K562 (cell line): ENCODE results near the gene HOXA10. TPM values are rescaled to one million over a fixed set of nuclear protein-coding genes. Genes with fewer than 3 reads are reported as not detected.

ENCODE experiments used
- ATAC-seq: fragments of 200-7000 bp; cut with Tn5 transposase; 3 replicates; pipeline ENCODE4 v1.9.1; 2020; ENCODE audit warnings: moderate library complexity
- BruUV-seq: library from RNA; stranded (reverse); fragments of 400-500 nt; replicated peaks from 2 replicates; lab custom pipeline; 2021; lab: Mats Ljungman, UMichigan
- CTCF ChIA-PET: fragments of 300-600 bp; formaldehyde crosslinking; extraction: SDS; loops from one replicate; lab custom pipeline; 2021; ENCODE audit warnings: low intra/inter-chr PET ratio; lab: Yijun Ruan, JAX
- POLR2A ChIA-PET: fragments of 300-600, 350-650 bp; sonication (Branson Sonifier 250); formaldehyde crosslinking; extraction: SDS; loops from one replicate; lab custom pipeline; 2021; ENCODE audit warnings: antibody characterized with exemption, inconsistent platforms; lab: Yijun Ruan, JAX
- DNase-seq, 4 experiments: peaks; one replicate each; pipeline versions ENCODE4 v3.0.0 to v3.0.0-alpha.2; 2011 to 2018; ENCODE audit warnings: low spot score in 3 of 4, mixed read lengths in 3 of 4; ENCODE audit errors: extremely low read depth in 1 of 4
- FAIRE-seq: peaks from 2 replicates; lab custom pipeline; 2011; peaks lifted over from hg19 to GRCh38; lab: Jason Lieb, UNC
- H2AFZ ChIP-seq: 2 replicates; pipeline ENCODE4 v1.6.0; 2011; ENCODE audit warnings: low read depth, low read length, control low read depth, inconsistent platforms
- H3K27ac ChIP-seq: fragments of 200-600 bp; 3 replicates; pipeline ENCODE4 v1.8.0; 2011; ENCODE audit warnings: low read depth, mild to moderate bottlenecking, control low read depth, inconsistent platforms, low read length, moderate library complexity, mixed read lengths; ENCODE audit errors: extremely low read depth
- H3K27me3 ChIP-seq, 2 experiments: fragments of 300-600 bp in 1 of 2; 2 replicates in 1 of 2; 3 replicates in 1 of 2; pipeline versions ENCODE4 v1.6.0 to v1.8.0; 2011; ENCODE audit warnings: inconsistent platforms in 2 of 2, low read length in 2 of 2, mild to moderate bottlenecking in 1 of 2, mixed read lengths in 1 of 2, moderate library complexity in 1 of 2; ENCODE audit not compliant: control insufficient read depth in 2 of 2, insufficient read depth in 2 of 2
- H3K36me3 ChIP-seq: fragments of 300-600 bp; 3 replicates; pipeline ENCODE4 v1.8.0; 2011; ENCODE audit warnings: mild to moderate bottlenecking, low read length, inconsistent platforms; ENCODE audit not compliant: control insufficient read depth, insufficient read depth
- H3K4me1 ChIP-seq, 2 experiments: fragments of 200-600 bp in 1 of 2; replicated peaks in 1 of 2; 2 replicates in 1 of 2; 3 replicates in 1 of 2; pipeline versions ENCODE4 v1.5.1 to v1.8.0; 2011; ENCODE audit warnings: inconsistent platforms in 2 of 2, low read length in 2 of 2, mild to moderate bottlenecking in 1 of 2, mixed read lengths in 1 of 2, moderate library complexity in 1 of 2; ENCODE audit not compliant: control insufficient read depth in 2 of 2, insufficient read depth in 2 of 2
- H3K4me2 ChIP-seq: 2 replicates; pipeline ENCODE4 v1.6.1; 2011; ENCODE audit warnings: low read length, control low read depth, inconsistent platforms, mixed read lengths; ENCODE audit not compliant: insufficient read depth
- H3K4me3 ChIP-seq: fragments of 200-600 bp; sonication (generic), shearing (Covaris generic); 2 replicates; pipeline ENCODE4 v1.5.1; 2016; ENCODE audit warnings: control low read depth, inconsistent platforms
- H3K79me2 ChIP-seq: fragments of 200-600 bp; 3 replicates; pipeline ENCODE4 v1.8.0; 2011; ENCODE audit warnings: low read length, inconsistent platforms; ENCODE audit not compliant: control insufficient read depth, insufficient read depth
- H3K9ac ChIP-seq, 2 experiments: 2 replicates each; pipeline versions ENCODE4 v1.6.0 to v1.6.1; 2011; ENCODE audit warnings: low read depth in 2 of 2, low read length in 2 of 2, control low read depth in 1 of 2, inconsistent platforms in 1 of 2, mild to moderate bottlenecking in 1 of 2, mixed read lengths in 1 of 2; ENCODE audit not compliant: insufficient read depth in 1 of 2
- H3K9me1 ChIP-seq: one replicate; pipeline ENCODE4 v1.6.0; 2011; ENCODE audit warnings: inconsistent platforms, mild to moderate bottlenecking, low read length, moderate library complexity; ENCODE audit not compliant: control insufficient read depth, insufficient read depth
- H3K9me3 ChIP-seq: replicated peaks from 2 replicates; pipeline ENCODE4 v1.5.1; 2011; ENCODE audit warnings: low read depth, low read length, inconsistent platforms; ENCODE audit not compliant: control insufficient read depth, insufficient read depth
- H4K20me1 ChIP-seq: replicated peaks from 2 replicates; pipeline ENCODE4 v1.6.1; 2011; ENCODE audit warnings: low read length, inconsistent platforms, mixed read lengths; ENCODE audit not compliant: control insufficient read depth, insufficient read depth
- NR2C1 ChIP-seq, 2 experiments: fragments of 450-650 bp; IDR thresholded peaks; 2 replicates each; pipeline ENCODE4 v1.6.1; 2017; ENCODE audit warnings: mild to moderate bottlenecking in 2 of 2, antibody characterized with exemption in 1 of 2, inconsistent platforms in 1 of 2, missing compliant biosample characterization in 1 of 2, missing genetic modification characterization in 1 of 2
- TFE3 ChIP-seq: fragments of 450-650 bp; formaldehyde crosslinking; IDR thresholded peaks from 2 replicates; pipeline ENCODE4 v1.4.0; 2020; ENCODE audit warnings: mild to moderate bottlenecking, mixed read lengths
- WGBS: fragments of 100-300 bp; shearing (Covaris generic); methylation state at CpG from one replicate; pipeline ENCODE4 v1.1.6; 2016; ENCODE audit warnings: low coverage, mixed read lengths; ENCODE audit not compliant: insufficient coverage; ENCODE audit errors: missing lambda C conversion rate; 5-methylcytosine and 5-hydroxymethylcytosine counted together
- in situ Hi-C: fragments of 300-500 bp; cut with MboI; formaldehyde crosslinking; loops from 4 replicates; pipeline ENCODE4 v1.15.0; 2018; ENCODE audit warnings: inconsistent platforms, mixed read lengths
- intact Hi-C: fragments of 100-400 bp; cut with micrococcal nuclease; formaldehyde crosslinking; loops from 2 replicates; pipeline ENCODE4 v1.14.2; 2022
- polyA plus RNA-seq, 8 experiments: library from polyadenylated mRNA; depleted of rRNA in 4 of 8; stranded (reverse) in 5 of 8; unstranded in 3 of 8; fragments of >200 nt; fragmentation: Nextera tagmentation in 2 of 8; fragmentation: Illumina TruSeq in 1 of 8; extraction: Ambion mirVana in 2 of 8; extraction: Trizol in 1 of 8; gene quantifications; 2 replicates each; pipeline versions ENCODE4 v1.2.1 to v1.2.3, GENCODE V29; 2011 to 2014; ENCODE audit warnings: inconsistent platforms in 1 of 8, missing spikeins in 1 of 8
- total RNA-seq, 7 experiments: library from RNA; depleted of rRNA in 6 of 7; stranded (reverse); fragments of >200 nt in 6 of 7; fragmentation: Illumina TruSeq in 2 of 7; extraction: Trizol in 2 of 7; gene quantifications; 2 replicates each; pipeline versions ENCODE4 v1.2.1 to v1.2.3, GENCODE V29; 2011 to 2021; ENCODE audit warnings: low replicate concordance in 1 of 7
- TF ChIP-seq, protein P1 (sequence below): sonication (generic); formaldehyde crosslinking; IDR thresholded peaks from 2 replicates; pipeline ENCODE4 v1.8.1; 2023; ENCODE audit warnings: mild to moderate bottlenecking, missing genetic modification reagents

HOXA10 gene
- total and polyA plus RNA-seq, 9 of the 15 experiments (the other 6 are each of a cell fraction or from before 2014, with no cell fraction given): not detected

GRCh38 chr7:27162561-27163287 is 11.4 kb downstream of the HOXA10 start (continued):
- no peak for TF ChIP-seq TFE3 (CRISPR knock-in tag)

DNA sequence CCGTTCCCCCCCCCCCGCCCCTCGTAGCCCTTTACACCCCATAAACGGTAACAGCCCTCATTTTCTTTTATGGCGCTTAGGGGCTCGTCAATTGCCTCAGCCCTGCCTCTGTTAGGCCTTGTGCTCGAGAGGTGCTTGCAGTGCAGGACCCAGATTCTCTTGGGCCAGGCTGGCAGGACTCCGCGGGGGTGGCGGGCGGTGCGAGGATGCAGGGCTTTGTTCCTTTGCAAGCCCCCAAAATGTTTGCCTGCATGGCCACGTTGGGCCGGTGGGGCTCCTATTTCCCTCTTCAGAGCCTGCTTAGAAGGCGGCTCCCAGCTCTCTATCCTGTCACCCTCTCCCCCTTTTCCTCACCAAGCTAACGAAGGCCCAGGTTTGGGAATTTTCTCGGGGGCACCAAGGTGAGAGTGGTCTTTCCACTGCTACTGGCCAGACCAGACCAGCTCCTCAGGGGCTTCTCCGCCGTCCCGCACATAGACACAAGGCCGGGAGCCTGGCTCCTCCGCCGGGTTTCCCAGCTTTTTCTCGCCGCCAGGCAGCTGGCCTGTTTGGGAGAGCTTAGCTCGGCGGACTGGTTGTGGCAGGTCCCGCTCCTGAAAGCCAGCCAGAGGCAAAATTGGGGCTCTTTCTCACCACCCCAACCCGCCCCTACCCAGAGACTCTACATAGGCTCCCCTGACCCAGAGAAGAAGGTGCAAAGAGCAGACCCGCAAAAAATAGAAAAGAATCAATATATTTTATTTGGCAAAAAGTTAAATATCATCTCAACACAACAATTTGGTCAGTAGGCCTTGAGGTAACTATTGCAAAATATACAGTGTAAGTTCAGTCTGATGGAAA is 12.2 kb downstream of the HOXA10 start:
- CTCF ChIA-PET: interaction anchor here (0.6 to 2.5 kb wide), 5 partner anchors 36 to 792 kb away, joined by 3 to 16 read pairs (median 3); no protein-coding TSS in a partner anchor
- no peak overlapping the region for H2AFZ ChIP-seq
- in situ Hi-C loops: loop anchor here (25.0 kb wide), 3 partner anchors 650 to 1275 kb away; no protein-coding TSS in a partner anchor
- no peaks in the 10 kb centered on the region for H3K36me3 ChIP-seq
- DNase-seq (no peak), FAIRE-seq (no peak), ATAC-seq (no peak)
- TF ChIP-seq, protein P1, sequence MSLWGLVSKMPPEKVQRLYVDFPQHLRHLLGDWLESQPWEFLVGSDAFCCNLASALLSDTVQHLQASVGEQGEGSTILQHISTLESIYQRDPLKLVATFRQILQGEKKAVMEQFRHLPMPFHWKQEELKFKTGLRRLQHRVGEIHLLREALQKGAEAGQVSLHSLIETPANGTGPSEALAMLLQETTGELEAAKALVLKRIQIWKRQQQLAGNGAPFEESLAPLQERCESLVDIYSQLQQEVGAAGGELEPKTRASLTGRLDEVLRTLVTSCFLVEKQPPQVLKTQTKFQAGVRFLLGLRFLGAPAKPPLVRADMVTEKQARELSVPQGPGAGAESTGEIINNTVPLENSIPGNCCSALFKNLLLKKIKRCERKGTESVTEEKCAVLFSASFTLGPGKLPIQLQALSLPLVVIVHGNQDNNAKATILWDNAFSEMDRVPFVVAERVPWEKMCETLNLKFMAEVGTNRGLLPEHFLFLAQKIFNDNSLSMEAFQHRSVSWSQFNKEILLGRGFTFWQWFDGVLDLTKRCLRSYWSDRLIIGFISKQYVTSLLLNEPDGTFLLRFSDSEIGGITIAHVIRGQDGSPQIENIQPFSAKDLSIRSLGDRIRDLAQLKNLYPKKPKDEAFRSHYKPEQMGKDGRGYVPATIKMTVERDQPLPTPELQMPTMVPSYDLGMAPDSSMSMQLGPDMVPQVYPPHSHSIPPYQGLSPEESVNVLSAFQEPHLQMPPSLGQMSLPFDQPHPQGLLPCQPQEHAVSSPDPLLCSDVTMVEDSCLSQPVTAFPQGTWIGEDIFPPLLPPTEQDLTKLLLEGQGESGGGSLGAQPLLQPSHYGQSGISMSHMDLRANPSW (CRISPR knock-in tag): no peak
- TF ChIP-seq NR2C1 (IDR thresholded peaks at IDR 0.05) (no peak), NR2C1 (tag; IDR thresholded peaks at IDR 0.05) (no peak)
- no TSS peak for BruUV-seq
- H4K20me1 ChIP-seq: no peaks in the 10 kb centered on the region
- no peaks in the 10 kb centered on the region for H3K9me3 ChIP-seq
- peaks cover 0 to 26% of the 10 kb centered on the region in 2 experiments; a peak in 2 of 5 replicates for H3K4me1 ChIP-seq
- POLR2A ChIA-PET: interaction anchor here (0.6 to 1.5 kb wide), 3 partner anchors 18 to 475 kb away, joined by 3 to 4 read pairs (median 3); partner anchors contain the start of gene HOXA5
- H3K9ac ChIP-seq: no peak overlapping the region
- H3K27ac ChIP-seq: no peak overlapping the region
- H3K9me1 ChIP-seq: no peaks in the 10 kb centered on the region
- H3K27me3 ChIP-seq: peaks cover 24 to 77% of the 10 kb centered on the region in 2 experiments
- WGBS: 5% methylated on average over 14 of the region's 30 CpGs
- H3K79me2 ChIP-seq: no peaks in the 10 kb centered on the region
- H3K4me2 ChIP-seq: no peak overlapping the region
- H3K4me3 ChIP-seq: no peak overlapping the region
- intact Hi-C loops: loop anchor here (2.0 to 5.0 kb wide), 5 partner anchors 300 to 1270 kb away; partner anchors contain the start of genes SKAP2 and SNX10
